Fibroblast of skin of abdomen (primary cell): ENCODE data around the gene MEA1.
A peak's percentile ranks its signal among the peaks of the same experiment; 100 is the strongest.

Experiments
- DNase-seq: peaks from one replicate; pipeline ENCODE4 v3.0.0-alpha.2; 2013

Gene MEA1

DNA sequence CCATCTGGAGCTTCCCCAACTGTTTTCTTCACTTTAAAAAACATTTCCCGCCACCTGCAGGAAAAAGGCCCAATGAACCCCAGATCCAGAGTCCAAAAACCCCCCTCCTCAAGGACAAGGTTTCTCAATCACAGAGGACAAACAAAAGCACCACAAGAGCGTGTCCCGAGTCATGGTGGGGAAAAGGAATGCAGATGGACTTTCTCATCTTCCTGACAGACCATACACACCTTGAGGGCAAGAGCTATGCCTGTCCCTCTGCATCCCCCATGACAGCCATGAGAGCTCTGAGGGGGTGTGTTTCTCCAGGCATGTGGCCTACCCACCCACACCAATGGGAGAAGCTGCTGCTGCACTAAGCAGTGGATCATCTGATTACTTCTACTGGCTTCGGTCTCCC lies 43.8 kb downstream of the MEA1 start:
- no peak for DNase-seq

DNA sequence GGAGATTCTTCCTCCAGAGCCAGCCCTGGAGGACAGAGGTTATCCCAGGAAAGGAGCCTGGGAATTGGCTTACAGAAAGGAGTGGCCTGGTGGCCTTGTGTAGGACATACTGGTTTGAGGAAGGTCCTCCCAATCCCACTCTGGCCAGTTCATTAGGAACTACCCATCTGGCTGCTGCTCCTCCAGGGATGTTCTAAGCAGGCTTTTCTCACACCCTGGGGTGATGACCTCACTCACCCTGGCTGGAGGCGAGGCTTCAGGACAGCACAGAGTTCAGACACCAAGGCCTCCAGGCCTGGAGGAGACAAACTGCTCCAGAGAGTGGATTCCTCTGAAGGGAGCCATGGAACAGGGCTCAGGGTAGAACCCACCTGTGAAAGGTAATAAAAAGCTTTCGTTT lies 44.3 kb downstream of the MEA1 start:
- DNase-seq = no peak

DNA sequence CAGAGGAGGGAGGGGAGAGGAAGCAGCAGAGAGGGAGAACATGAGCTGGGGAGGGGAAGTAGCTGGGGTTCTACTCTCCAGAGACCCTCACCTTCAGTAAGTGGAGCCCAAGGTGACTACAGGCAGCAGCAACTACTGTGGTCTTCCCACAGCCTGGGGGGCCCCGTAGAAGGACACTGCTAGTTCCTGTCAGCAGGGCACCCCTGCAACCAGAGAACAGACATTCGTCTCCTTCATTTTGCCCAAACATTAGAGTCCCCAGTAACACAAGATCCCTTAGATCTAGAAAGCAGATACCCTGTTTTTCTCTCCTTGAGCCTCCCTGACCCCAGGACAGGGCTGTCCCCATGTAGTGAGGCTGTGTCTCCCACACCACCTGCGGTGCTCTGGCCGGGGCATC lies 45.0 kb downstream of the MEA1 start:
- DNase-seq = no peak

GRCh38 chr6:42968126-42968701 lies 45.5 kb downstream of the MEA1 start:
- DNase-seq = no peak

DNA sequence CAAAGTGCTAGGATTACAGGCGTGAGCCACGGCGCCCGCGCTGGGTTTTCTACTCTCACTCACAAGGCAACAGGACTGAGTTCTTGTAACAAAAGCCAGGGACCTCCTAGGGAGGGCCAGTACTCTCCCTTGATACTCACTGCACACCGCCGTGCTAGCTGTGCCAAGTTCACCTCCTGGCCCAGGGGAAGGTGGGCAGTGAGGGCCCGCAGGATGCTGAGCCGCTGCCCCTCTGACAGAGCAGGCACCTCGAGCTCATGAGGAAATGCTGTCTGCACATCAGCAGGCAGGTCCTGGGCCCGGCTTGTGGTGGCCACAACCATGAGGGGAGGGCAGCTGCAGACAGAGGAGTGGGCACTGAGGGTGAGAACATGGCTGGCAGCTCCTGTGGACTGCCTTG lies 46.5 kb downstream of the MEA1 start:
- DNase-seq = no peak

GRCh38 chr6:42966571-42966970 lies 47.2 kb downstream of the MEA1 start:
- DNase-seq = no peak

GRCh38 chr6:42963855-42964605 lies 49.7 kb downstream of the MEA1 start:
- DNase-seq = peak; percentile 33

GRCh38 chr6:42963179-42963854 lies 50.4 kb downstream of the MEA1 start:
- DNase-seq = no peak

DNA sequence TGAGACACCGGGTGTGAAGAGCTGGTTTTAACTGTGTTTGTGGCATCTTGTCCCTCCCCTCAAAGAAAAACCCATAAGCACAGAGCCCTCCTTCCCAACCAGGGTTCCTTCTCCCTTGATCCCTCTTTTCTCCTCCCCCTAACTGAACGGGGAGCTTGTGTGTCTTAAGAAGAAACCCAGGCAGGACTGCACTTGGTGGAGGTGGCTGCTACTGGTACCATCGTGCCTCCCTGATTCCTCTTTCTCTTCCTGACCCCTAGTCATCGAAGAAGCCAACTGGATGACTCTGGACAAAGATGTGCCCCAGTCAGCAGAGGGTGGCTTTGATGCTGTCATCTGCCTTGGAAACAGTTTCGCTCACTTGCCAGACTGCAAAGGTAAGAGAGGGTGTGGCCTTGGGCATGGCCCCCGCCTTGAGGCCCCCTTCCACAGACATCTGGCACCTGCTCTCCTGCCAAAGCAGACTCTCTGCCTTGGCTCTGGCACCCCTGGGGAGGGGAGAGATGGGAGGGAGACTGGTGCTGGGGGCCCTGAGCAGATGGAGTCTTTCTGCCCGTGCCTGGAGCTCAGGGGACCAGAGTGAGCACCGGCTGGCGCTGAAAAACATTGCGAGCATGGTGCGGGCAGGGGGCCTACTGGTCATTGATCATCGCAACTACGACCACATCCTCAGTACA lies 51.1 kb downstream of the MEA1 start:
- no peak for DNase-seq

- DNase-seq = no peak
These were observed 51.6 kb downstream of the MEA1 start for GRCh38 chr6:42962096-42962495.
